ENCODE measurements around the gene MRPL20. TPM values are rescaled to one million over a fixed set of nuclear protein-coding genes. Genes with fewer than 3 reads are reported as not detected.
A peak's percentile ranks its signal among the peaks of the same experiment; 100 is the strongest.
"Not testable (repeated sequence)": the region's sequence is repeated elsewhere in the genome, so short reads cannot be mapped to it uniquely, and the experiment has no call there.

The MRPL20 gene
- total RNA-seq, 1 donor from 2014 or later: 96.1 TPM

DNA sequence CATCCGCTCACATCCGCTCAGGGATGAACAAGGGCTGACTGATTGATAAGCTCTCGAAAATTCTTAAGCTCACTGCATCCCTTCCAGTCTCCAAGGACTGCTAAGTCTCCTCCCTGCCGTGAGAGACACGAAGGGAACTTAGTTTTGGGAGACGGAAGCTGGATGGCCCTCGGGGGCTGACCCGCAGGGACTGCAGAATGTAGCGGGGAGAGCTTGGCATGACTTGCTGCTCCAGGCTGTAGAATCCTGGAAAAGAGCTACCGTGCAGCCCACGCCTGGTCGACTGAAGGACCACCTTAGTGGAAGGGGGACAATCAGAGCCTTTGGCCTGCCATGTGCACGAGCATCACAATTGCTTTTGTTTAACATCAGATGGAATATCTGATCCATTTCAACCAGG, 8.7 kb upstream of the MRPL20 start:
- peaks cover 3% of the 10 kb centered on the region for H3K9me3 Mint-ChIP-seq
- peaks cover 27% of the 10 kb centered on the region for H3K4me1 Mint-ChIP-seq
- Histone ChIP-seq H3K79me2 (ENCODE audit: low read depth) (peaks cover 6% of the 10 kb centered on the region), H3K4me1 (peaks cover 1% of the 10 kb centered on the region), H3K9me3 (ENCODE audit: low read depth) (no peaks in the 10 kb centered on the region), H3K27me3 (no peaks in the 10 kb centered on the region), H3K4me2 (no peak overlapping the region), H2AFZ (replicated peaks) (no peak overlapping the region), H4K20me1 (ENCODE audit: low read depth) (peaks cover 3% of the 10 kb centered on the region), H3F3A (ENCODE audit: low read depth) (peaks cover 19% of the 10 kb centered on the region), H3K4me3 (no peak overlapping the region), H3K36me3 (no peaks in the 10 kb centered on the region), H3K9ac (no peak overlapping the region), H3K27ac (no peak overlapping the region)
- H3K4me3 Mint-ChIP-seq: no peak overlapping the region
- TF ChIP-seq EZH2phosphoT487 (IDR thresholded peaks at IDR 0.05): no peak
- TF ChIP-seq, protein P1, sequence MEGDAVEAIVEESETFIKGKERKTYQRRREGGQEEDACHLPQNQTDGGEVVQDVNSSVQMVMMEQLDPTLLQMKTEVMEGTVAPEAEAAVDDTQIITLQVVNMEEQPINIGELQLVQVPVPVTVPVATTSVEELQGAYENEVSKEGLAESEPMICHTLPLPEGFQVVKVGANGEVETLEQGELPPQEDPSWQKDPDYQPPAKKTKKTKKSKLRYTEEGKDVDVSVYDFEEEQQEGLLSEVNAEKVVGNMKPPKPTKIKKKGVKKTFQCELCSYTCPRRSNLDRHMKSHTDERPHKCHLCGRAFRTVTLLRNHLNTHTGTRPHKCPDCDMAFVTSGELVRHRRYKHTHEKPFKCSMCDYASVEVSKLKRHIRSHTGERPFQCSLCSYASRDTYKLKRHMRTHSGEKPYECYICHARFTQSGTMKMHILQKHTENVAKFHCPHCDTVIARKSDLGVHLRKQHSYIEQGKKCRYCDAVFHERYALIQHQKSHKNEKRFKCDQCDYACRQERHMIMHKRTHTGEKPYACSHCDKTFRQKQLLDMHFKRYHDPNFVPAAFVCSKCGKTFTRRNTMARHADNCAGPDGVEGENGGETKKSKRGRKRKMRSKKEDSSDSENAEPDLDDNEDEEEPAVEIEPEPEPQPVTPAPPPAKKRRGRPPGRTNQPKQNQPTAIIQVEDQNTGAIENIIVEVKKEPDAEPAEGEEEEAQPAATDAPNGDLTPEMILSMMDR (IDR thresholded peaks at IDR 0.05): no peak
- no peak for TF ChIP-seq EZH2 (IDR thresholded peaks at IDR 0.05)
- H3K27me3 Mint-ChIP-seq (ENCODE audit: insufficient read depth, low read depth): peaks cover 2% of the 10 kb centered on the region
- no peak overlapping the region for H3K27ac Mint-ChIP-seq
- DNase-seq (ENCODE audit: low spot score): no peak
- peaks cover 4% of the 10 kb centered on the region for H3K36me3 Mint-ChIP-seq

- H3K27ac ChIP-seq; H3K27me3 Mint-ChIP-seq (ENCODE audit: insufficient read depth, low read depth); H3K9me3 ChIP-seq (ENCODE audit: low read depth); DNase-seq (ENCODE audit: low spot score); H3K9me3 Mint-ChIP-seq; H3K4me2 ChIP-seq; H3K27ac Mint-ChIP-seq; H2AFZ ChIP-seq (replicated peaks); H3K27me3 ChIP-seq; H3K36me3 ChIP-seq; H3K4me3 ChIP-seq; H3K9ac ChIP-seq: not testable (repeated sequence)
- H3F3A ChIP-seq (ENCODE audit: low read depth): peaks cover 33% of the 10 kb centered on the region
- peaks cover 12% of the 10 kb centered on the region for H3K36me3 Mint-ChIP-seq
- peaks cover 22% of the 10 kb centered on the region for H3K4me1 ChIP-seq
- peaks cover 35% of the 10 kb centered on the region for H3K79me2 ChIP-seq (ENCODE audit: low read depth)
- peaks cover 25% of the 10 kb centered on the region for H3K4me1 Mint-ChIP-seq
- peaks cover 34% of the 10 kb centered on the region for H4K20me1 ChIP-seq (ENCODE audit: low read depth)
- H3K4me3 Mint-ChIP-seq: peak overlapping the region; percentile 43
Measured at GRCh38 chr1:1412311-1412902, 5.3 kb upstream of the MRPL20 start.

GRCh38 chr1:1411626-1412025, 4.5 kb upstream of the MRPL20 start:
- no peak overlapping the region for H3K27ac ChIP-seq
- TF ChIP-seq, protein P1 (IDR thresholded peaks at IDR 0.05): no peak
- TF ChIP-seq EZH2 (IDR thresholded peaks at IDR 0.05): no peak
- TF ChIP-seq EZH2phosphoT487 (IDR thresholded peaks at IDR 0.05): no peak
- H3K4me2 ChIP-seq: no peak overlapping the region
- H3K36me3 Mint-ChIP-seq: peaks cover 12% of the 10 kb centered on the region
- no peak overlapping the region for H2AFZ ChIP-seq (replicated peaks)
- DNase-seq (ENCODE audit: low spot score): no peak
- peaks cover 22% of the 10 kb centered on the region for H3K4me1 ChIP-seq
- peaks cover 3% of the 10 kb centered on the region for H3K9me3 Mint-ChIP-seq
- H3K27ac Mint-ChIP-seq: peak overlapping the region; percentile 34
- peaks cover 42% of the 10 kb centered on the region for H3K79me2 ChIP-seq (ENCODE audit: low read depth)
- peaks cover 32% of the 10 kb centered on the region for H3F3A ChIP-seq (ENCODE audit: low read depth)
- H3K9me3 ChIP-seq (ENCODE audit: low read depth): no peaks in the 10 kb centered on the region
- H3K27me3 ChIP-seq: no peaks in the 10 kb centered on the region
- H4K20me1 ChIP-seq (ENCODE audit: low read depth): peaks cover 34% of the 10 kb centered on the region
- peaks cover 22% of the 10 kb centered on the region for H3K4me1 Mint-ChIP-seq
- no peak overlapping the region for H3K4me3 ChIP-seq
- H3K36me3 ChIP-seq: no peaks in the 10 kb centered on the region
- H3K9ac ChIP-seq: no peak overlapping the region
- no peak overlapping the region for H3K4me3 Mint-ChIP-seq
- H3K27me3 Mint-ChIP-seq (ENCODE audit: insufficient read depth, low read depth): peaks cover 4% of the 10 kb centered on the region

DNA sequence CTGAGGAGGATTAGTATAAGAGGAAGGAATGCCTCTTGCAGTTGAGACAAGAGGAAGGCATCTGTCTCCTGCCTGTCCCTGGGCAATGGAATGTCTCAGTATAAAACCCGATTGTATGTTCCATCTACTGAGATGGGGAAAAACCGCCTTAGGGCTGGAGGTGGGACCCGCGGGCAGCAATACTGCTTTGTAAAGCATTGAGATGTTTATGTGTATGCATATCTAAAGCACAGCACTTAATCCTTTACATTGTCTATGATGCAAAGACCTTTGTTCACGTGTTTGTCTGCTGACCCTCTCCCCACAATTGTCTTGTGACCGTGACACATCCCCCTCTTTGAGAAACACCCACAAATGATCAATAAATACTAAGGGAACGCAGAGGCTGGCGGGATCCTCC, 3.1 kb upstream of the MRPL20 start:
- H3K27me3 Mint-ChIP-seq (ENCODE audit: insufficient read depth, low read depth); H3K27ac Mint-ChIP-seq; H3K9ac ChIP-seq; H2AFZ ChIP-seq (replicated peaks); H3K36me3 ChIP-seq; H3K4me3 Mint-ChIP-seq; DNase-seq (ENCODE audit: low spot score); H3K9me3 ChIP-seq (ENCODE audit: low read depth); H3K27me3 ChIP-seq; H3K9me3 Mint-ChIP-seq: not testable (repeated sequence)
- H3F3A ChIP-seq (ENCODE audit: low read depth): peaks cover 44% of the 10 kb centered on the region
- peak overlapping the region; percentile 85 for H3K4me2 ChIP-seq
- peaks cover 30% of the 10 kb centered on the region for H3K4me1 ChIP-seq
- peak overlapping the region; percentile 20 for H3K4me3 ChIP-seq
- peak overlapping the region; percentile 9 for H3K27ac ChIP-seq
- H4K20me1 ChIP-seq (ENCODE audit: low read depth): peaks cover 41% of the 10 kb centered on the region
- peaks cover 56% of the 10 kb centered on the region for H3K79me2 ChIP-seq (ENCODE audit: low read depth)
- H3K36me3 Mint-ChIP-seq: peaks cover 19% of the 10 kb centered on the region
- peaks cover 25% of the 10 kb centered on the region for H3K4me1 Mint-ChIP-seq

Data from neural progenitor cell (in vitro differentiated cells).